Aorta (tissue), 5 donors: ENCODE results near the gene ENPEP. TPM values are rescaled to one million over a fixed set of nuclear protein-coding genes. Genes with fewer than 3 reads are reported as not detected.

ENCODE experiments used
- ATAC-seq: fragments of 200-7000 bp; cut with Tn5 transposase; one replicate; pipeline ENCODE4 v1.9.1; 2022; ENCODE audit warnings: moderate library complexity; ENCODE audit not compliant: low FRiP score
- DNase-seq, 2 donors: peaks; one replicate each; pipeline ENCODE4 v3.0.0-alpha.2; 2020
- H3K27ac ChIP-seq, 2 donors: one replicate each; pipeline ENCODE4 v1.5.1; 2013; ENCODE audit warnings: low read length in 2 of 2, mild to moderate bottlenecking in 2 of 2, moderate library complexity in 2 of 2, control low read depth in 1 of 2, inconsistent platforms in 1 of 2, low read depth in 1 of 2
- H3K27me3 ChIP-seq, 2 donors: one replicate each; pipeline ENCODE4 v1.6.1; 2013; ENCODE audit warnings: control low read depth in 1 of 2, low read length in 1 of 2, mild to moderate bottlenecking in 1 of 2, moderate library complexity in 1 of 2; ENCODE audit not compliant: insufficient read depth in 2 of 2, control insufficient read depth in 1 of 2
- H3K36me3 ChIP-seq, 2 donors: one replicate each; pipeline ENCODE4 v1.6.1; 2013; ENCODE audit warnings: control low read depth in 1 of 2, low read length in 1 of 2, mild to moderate bottlenecking in 1 of 2; ENCODE audit not compliant: insufficient read depth in 2 of 2, control insufficient read depth in 1 of 2
- H3K4me1 ChIP-seq, 2 donors: one replicate each; pipeline ENCODE4 v1.6.1; 2013; ENCODE audit warnings: low read length in 2 of 2, control low read depth in 1 of 2, mild to moderate bottlenecking in 1 of 2, moderate library complexity in 1 of 2; ENCODE audit not compliant: insufficient read depth in 2 of 2, control insufficient read depth in 1 of 2
- H3K4me3 ChIP-seq, 2 donors: one replicate each; pipeline ENCODE4 v1.5.1; 2013; ENCODE audit warnings: low read length in 2 of 2, control low read depth in 1 of 2, mild to moderate bottlenecking in 1 of 2
- H3K9me3 ChIP-seq: one replicate; pipeline ENCODE4 v1.6.1; 2013; ENCODE audit warnings: mild to moderate bottlenecking, low read length; ENCODE audit not compliant: control insufficient read depth
- WGBS, 2 donors: extraction: QIAGEN DNeasy Blood & Tissue Kit; methylation state at CpG; one replicate each; pipeline ENCODE4 v1.1.7; 2013; 5-methylcytosine and 5-hydroxymethylcytosine counted together
- intact Hi-C, 2 donors: fragments of 100-400 bp; cut with DNase I; formaldehyde crosslinking; loops; one replicate each; pipeline versions ENCODE4 v1.14.2 to v1.15.0; 2022
- polyA plus RNA-seq, 2 donors: library from polyadenylated mRNA; stranded (reverse); fragments of 200-250 nt; gene quantifications; one replicate each; pipeline ENCODE4 v1.2.3, GENCODE V29; 2013
- total RNA-seq, 2 donors: library from RNA; stranded (reverse); fragmentation: NEBNext Ultra II Directional; extraction: Animal tissue kit (Norgen Biotek cat#: 25700); gene quantifications; one replicate each; pipeline ENCODE4 v1.2.1, GENCODE V29; 2021
- donor health status: healthy with polysubstance abuse.
- donor health status: Bipolar disorder and iron deficiency.
- donor health status: DM: no; HTN: no; CAD: no.
- donor health status: DM: no; HTN: no; CAD: no.
- donor health status: DM: yes; HTN: yes; CAD: no.

ENPEP gene
- total and polyA plus RNA-seq, 4 donors: 4.3 to 7.4 (median 4.8) TPM; not detected in 1

- 77 to 78% methylated on average over 6 of the region's 6 CpGs for WGBS, 2 donors
- intact Hi-C loops: no loop called here
- ATAC-seq: no peak
These were observed 14.1 kb downstream of the ENPEP start for GRCh38 chr4:110489901-110490508.

GRCh38 chr4:110492522-110492921 is 16.6 kb downstream of the ENPEP start:
- no peaks in the 10 kb centered on the region for H3K27me3 ChIP-seq
- ATAC-seq (no peak), DNase-seq (no peak)
- H3K4me3 ChIP-seq: no peak overlapping the region
- H3K9me3 ChIP-seq: no peaks in the 10 kb centered on the region
- no peak overlapping the region for H3K27ac ChIP-seq
- intact Hi-C loops: no loop called here
- H3K4me1 ChIP-seq: no peaks in the 10 kb centered on the region
- no peaks in the 10 kb centered on the region for H3K36me3 ChIP-seq
- 58 to 61% methylated on average over 5 of the region's 5 CpGs for WGBS, 2 donors

More at GRCh38 chr4:110489901-110490508, 14.1 kb downstream of the ENPEP start:
- no peak for DNase-seq
- Histone ChIP-seq H3K4me1 (no peaks in the 10 kb centered on the region), H3K27ac (no peak overlapping the region), H3K27me3 (no peaks in the 10 kb centered on the region), H3K36me3 (no peaks in the 10 kb centered on the region), H3K4me3 (no peak overlapping the region), H3K9me3 (no peaks in the 10 kb centered on the region)

- Histone ChIP-seq H3K4me3 (no peak overlapping the region), H3K9me3 (peaks cover 2% of the 10 kb centered on the region), H3K27ac (no peak overlapping the region), H3K4me1 (no peaks in the 10 kb centered on the region), H3K27me3 (no peaks in the 10 kb centered on the region), H3K36me3 (no peaks in the 10 kb centered on the region)
- ATAC-seq (no peak), DNase-seq (no peak)
- intact Hi-C loops: no loop called here
- 13 to 18% methylated on average over 1 of the region's 1 CpG for WGBS, 2 donors
These were observed 17.6 kb downstream of the ENPEP start for GRCh38 chr4:110493520-110493919.

- 92 to 96% methylated on average over 5 of the region's 5 CpGs for WGBS, 2 donors
- intact Hi-C loops: no loop called here
- no peak for ATAC-seq
These were observed 22.5 kb downstream of the ENPEP start for GRCh38 chr4:110498420-110498819.

GRCh38 chr4:110499126-110499525 is 23.2 kb downstream of the ENPEP start:
- Histone ChIP-seq H3K4me3 (no peak overlapping the region), H3K9me3 (peaks cover 2% of the 10 kb centered on the region), H3K4me1 (no peaks in the 10 kb centered on the region), H3K27ac (no peak overlapping the region), H3K36me3 (no peaks in the 10 kb centered on the region), H3K27me3 (no peaks in the 10 kb centered on the region)
- intact Hi-C loops: no loop called here
- ATAC-seq: no peak
- 62 to 71% methylated on average over 4 of the region's 4 CpGs for WGBS, 2 donors
- DNase-seq: no peak

More at GRCh38 chr4:110498420-110498819, 22.5 kb downstream of the ENPEP start:
- H3K27ac ChIP-seq: no peak overlapping the region
- no peak overlapping the region for H3K4me3 ChIP-seq
- DNase-seq: no peak
- H3K27me3 ChIP-seq: no peaks in the 10 kb centered on the region
- no peaks in the 10 kb centered on the region for H3K36me3 ChIP-seq
- no peaks in the 10 kb centered on the region for H3K4me1 ChIP-seq
- H3K9me3 ChIP-seq: peaks cover 2% of the 10 kb centered on the region

- Histone ChIP-seq H3K4me1 (no peaks in the 10 kb centered on the region), H3K9me3 (peaks cover 2% of the 10 kb centered on the region), H3K27me3 (no peaks in the 10 kb centered on the region), H3K27ac (no peak overlapping the region), H3K36me3 (no peaks in the 10 kb centered on the region), H3K4me3 (no peak overlapping the region)
- no peak for DNase-seq
- no peak for ATAC-seq
- intact Hi-C loops: no loop called here
These were observed 25.9 kb downstream of the ENPEP start for GRCh38 chr4:110501826-110502225.

- intact Hi-C loops: no loop called here
- WGBS, 2 donors: 15 to 23% methylated on average over 5 of the region's 5 CpGs
- Histone ChIP-seq H3K9me3 (no peaks in the 10 kb centered on the region), H3K4me3 (no peak overlapping the region), H3K27me3 (no peaks in the 10 kb centered on the region), H3K27ac (no peak overlapping the region), H3K4me1 (no peaks in the 10 kb centered on the region), H3K36me3 (no peaks in the 10 kb centered on the region)
- DNase-seq (no peak), ATAC-seq (no peak)
These were observed 27.5 kb downstream of the ENPEP start for GRCh38 chr4:110503270-110504083.

- Histone ChIP-seq H3K4me1 (no peaks in the 10 kb centered on the region), H3K4me3 (no peak overlapping the region), H3K27me3 (no peaks in the 10 kb centered on the region), H3K36me3 (no peaks in the 10 kb centered on the region), H3K27ac (no peak overlapping the region), H3K9me3 (no peaks in the 10 kb centered on the region)
- no peak for DNase-seq
- ATAC-seq: no peak
- intact Hi-C loops: no loop called here
- 51 to 60% methylated on average over 2 of the region's 2 CpGs for WGBS, 2 donors
These were observed 28.1 kb downstream of the ENPEP start for GRCh38 chr4:110504084-110504435.

- DNase-seq: no peak
- intact Hi-C loops: no loop called here
- H3K36me3 ChIP-seq: no peaks in the 10 kb centered on the region
- whole genome bisulfite sequencing, 2 donors: 89 to 92% methylated on average over 2 of the region's 2 CpGs
- H3K4me1 ChIP-seq: no peaks in the 10 kb centered on the region
- no peak overlapping the region for H3K4me3 ChIP-seq
- H3K9me3 ChIP-seq: no peaks in the 10 kb centered on the region
- no peak for ATAC-seq
- no peaks in the 10 kb centered on the region for H3K27me3 ChIP-seq
- H3K27ac ChIP-seq: no peak overlapping the region
These were observed 29.5 kb downstream of the ENPEP start for GRCh38 chr4:110505440-110505839.
